Muscle layer of colon (tissue), 2 donors: ENCODE results near the gene ERCC6L2.

ENCODE experiments used
- H3K27ac ChIP-seq: one replicate; pipeline ENCODE4 v1.7.0; 2013; ENCODE audit warnings: low read depth, mild to moderate bottlenecking, low read length, moderate library complexity
- H3K27me3 ChIP-seq, 2 donors: one replicate each; pipeline ENCODE4 v1.7.0; 2013; ENCODE audit warnings: low read length in 2 of 2, mild to moderate bottlenecking in 2 of 2; ENCODE audit not compliant: insufficient read depth in 2 of 2, control insufficient read depth in 1 of 2
- H3K36me3 ChIP-seq: one replicate; pipeline ENCODE4 v1.7.0; 2013; ENCODE audit warnings: mild to moderate bottlenecking, low read length; ENCODE audit not compliant: insufficient read depth
- H3K4me1 ChIP-seq: one replicate; pipeline ENCODE4 v1.7.0; 2013; ENCODE audit warnings: mild to moderate bottlenecking, low read length; ENCODE audit not compliant: insufficient read depth
- H3K4me3 ChIP-seq, 2 donors: one replicate each; pipeline ENCODE4 v1.7.0; 2013; ENCODE audit warnings: low read length in 2 of 2, low read depth in 1 of 2, mild to moderate bottlenecking in 1 of 2, moderate library complexity in 1 of 2
- H3K9ac ChIP-seq: one replicate; pipeline ENCODE4 v1.7.0; 2013; ENCODE audit warnings: low read length
- H3K9me3 ChIP-seq: one replicate; pipeline ENCODE4 v1.7.0; 2013; ENCODE audit warnings: mild to moderate bottlenecking, low read length
- donor health status: abdominal sarcoma.
- donor health status: Adenocarcinoma of cecum.

Gene ERCC6L2

DNA sequence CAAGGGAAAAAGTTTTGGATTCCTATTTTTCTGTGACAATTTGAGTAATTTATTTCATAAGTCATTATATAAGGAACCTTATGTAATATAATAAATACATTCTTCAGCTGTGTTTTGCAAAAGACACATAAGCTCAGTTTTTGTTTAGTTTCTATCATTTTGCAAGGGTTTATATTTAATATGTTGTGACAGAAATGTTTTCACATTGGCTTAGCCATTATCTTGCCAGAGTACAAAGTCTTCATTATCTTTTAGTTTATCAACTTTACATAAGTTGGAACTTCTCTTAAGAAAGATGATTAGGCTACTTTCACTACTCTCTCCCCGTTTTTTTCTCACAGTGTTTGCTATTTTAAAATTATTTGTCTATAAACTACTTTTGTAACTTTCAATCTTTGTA is 54.8 kb downstream of the ERCC6L2 start:
- no peak overlapping the region for H3K9ac ChIP-seq
- no peaks in the 10 kb centered on the region for H3K9me3 ChIP-seq
- no peaks in the 10 kb centered on the region for H3K27me3 ChIP-seq
- H3K4me3 ChIP-seq = no peak overlapping the region
- H3K4me1 ChIP-seq = no peaks in the 10 kb centered on the region
- H3K36me3 ChIP-seq = peaks cover 38% of the 10 kb centered on the region
- no peak overlapping the region for H3K27ac ChIP-seq

DNA sequence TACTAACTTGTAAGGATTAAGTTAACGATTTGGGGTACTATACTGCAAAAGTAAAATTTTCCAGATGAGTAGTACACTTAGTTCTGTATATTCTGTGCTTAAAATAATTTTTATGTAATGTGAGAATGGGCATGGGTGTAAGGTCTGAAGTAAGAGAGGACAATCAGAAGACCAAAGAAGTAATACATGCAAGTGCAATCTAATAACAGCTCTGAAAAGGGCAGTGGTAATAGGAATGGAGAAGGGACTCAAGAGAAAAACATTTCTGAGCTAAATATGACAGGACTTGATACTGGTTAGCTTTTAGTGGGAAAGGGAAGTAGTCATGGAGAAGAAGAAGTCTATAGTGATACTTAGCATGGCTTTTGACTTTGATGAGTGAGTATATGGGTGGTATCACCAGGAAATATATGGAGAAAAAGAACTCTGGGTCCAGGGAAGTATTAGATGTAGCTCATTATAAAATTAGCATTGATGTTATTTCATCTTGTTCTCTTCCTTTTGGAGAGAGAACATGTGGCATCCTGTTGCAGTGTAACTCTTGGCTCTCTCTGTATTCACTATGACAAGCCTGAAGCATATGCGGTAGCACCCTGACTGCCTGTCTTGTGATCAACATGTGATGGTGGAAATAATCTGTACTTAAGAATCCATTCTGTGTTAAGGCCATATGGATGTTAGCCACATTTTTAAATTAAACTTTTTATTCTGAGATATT is 60.5 kb downstream of the ERCC6L2 start:
- Histone ChIP-seq H3K27me3 (no peaks in the 10 kb centered on the region), H3K36me3 (peaks cover 27% of the 10 kb centered on the region), H3K4me3 (no peak overlapping the region), H3K27ac (no peak overlapping the region), H3K4me1 (no peaks in the 10 kb centered on the region), H3K9me3 (no peaks in the 10 kb centered on the region), H3K9ac (no peak overlapping the region)

DNA sequence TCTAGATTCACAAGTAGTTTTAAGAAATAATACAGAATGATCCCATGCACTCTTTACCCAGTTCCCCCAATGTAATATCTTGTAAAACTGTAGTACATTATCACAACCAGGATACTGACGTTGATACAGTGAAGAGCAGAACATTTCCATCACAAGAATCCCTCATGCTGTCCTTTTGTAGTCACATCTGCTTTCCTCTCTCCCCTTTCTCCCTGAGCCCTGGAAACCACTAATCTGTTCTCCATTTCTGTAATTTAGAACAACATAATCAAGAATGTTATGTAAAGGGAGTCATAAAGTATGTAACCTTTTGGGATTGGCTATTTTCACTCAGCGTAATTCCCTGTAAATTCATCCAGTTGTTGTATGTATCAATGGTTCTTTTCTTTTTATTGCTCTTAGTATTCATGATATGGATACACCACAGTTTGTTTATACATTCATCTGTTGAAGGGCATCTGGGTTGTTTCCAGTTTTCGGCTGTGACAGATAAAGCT is 61.1 kb downstream of the ERCC6L2 start:
- no peak overlapping the region for H3K27ac ChIP-seq
- H3K9ac ChIP-seq = no peak overlapping the region
- H3K36me3 ChIP-seq = peaks cover 32% of the 10 kb centered on the region
- H3K27me3 ChIP-seq = no peaks in the 10 kb centered on the region
- no peak overlapping the region for H3K4me3 ChIP-seq
- H3K4me1 ChIP-seq = no peaks in the 10 kb centered on the region
- H3K9me3 ChIP-seq = no peaks in the 10 kb centered on the region

DNA sequence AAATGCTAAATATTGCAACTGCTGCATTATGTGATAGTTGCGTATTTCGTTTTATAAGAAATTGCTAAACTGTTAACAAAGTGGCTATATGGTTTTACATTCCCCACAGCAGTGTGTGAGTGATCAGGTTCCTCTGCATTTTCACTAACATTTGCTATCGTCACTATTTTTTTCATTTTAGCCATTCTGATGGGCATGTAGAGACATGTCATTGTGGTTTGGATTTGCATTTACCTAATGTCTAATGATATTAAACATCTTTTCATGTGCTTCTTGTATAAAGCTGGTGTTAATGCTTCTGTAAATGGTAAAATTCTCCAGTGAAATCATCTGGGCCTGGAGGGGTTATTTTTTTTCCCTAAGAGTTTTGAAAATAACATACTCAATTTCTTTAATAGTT is 61.6 kb downstream of the ERCC6L2 start:
- H3K9me3 ChIP-seq = no peaks in the 10 kb centered on the region
- no peak overlapping the region for H3K4me3 ChIP-seq
- no peaks in the 10 kb centered on the region for H3K4me1 ChIP-seq
- no peaks in the 10 kb centered on the region for H3K27me3 ChIP-seq
- H3K27ac ChIP-seq = no peak overlapping the region
- H3K9ac ChIP-seq = no peak overlapping the region
- peaks cover 35% of the 10 kb centered on the region for H3K36me3 ChIP-seq

DNA sequence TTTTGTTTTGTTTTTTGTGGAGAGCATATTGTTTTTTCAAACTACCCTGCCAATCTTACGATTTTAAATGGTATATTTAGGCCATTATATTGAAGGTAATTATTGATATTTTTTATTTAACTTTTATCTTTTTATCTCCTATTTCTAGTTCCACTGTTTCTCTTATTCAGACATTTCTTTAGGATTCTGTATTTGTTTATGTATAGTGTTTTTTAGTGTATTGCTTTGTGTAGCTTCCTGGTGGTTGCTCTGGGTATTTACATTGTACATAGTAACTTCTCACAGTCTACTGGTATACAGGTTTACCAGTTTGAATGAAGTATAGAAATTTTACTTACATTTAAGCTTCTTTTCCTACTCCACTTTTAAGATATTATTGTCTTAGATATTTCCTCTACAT is 63.2 kb downstream of the ERCC6L2 start:
- H3K9ac ChIP-seq = no peak overlapping the region
- H3K4me3 ChIP-seq = no peak overlapping the region
- H3K9me3 ChIP-seq = no peaks in the 10 kb centered on the region
- H3K27ac ChIP-seq = no peak overlapping the region
- no peaks in the 10 kb centered on the region for H3K27me3 ChIP-seq
- no peaks in the 10 kb centered on the region for H3K4me1 ChIP-seq
- H3K36me3 ChIP-seq = peaks cover 30% of the 10 kb centered on the region

DNA sequence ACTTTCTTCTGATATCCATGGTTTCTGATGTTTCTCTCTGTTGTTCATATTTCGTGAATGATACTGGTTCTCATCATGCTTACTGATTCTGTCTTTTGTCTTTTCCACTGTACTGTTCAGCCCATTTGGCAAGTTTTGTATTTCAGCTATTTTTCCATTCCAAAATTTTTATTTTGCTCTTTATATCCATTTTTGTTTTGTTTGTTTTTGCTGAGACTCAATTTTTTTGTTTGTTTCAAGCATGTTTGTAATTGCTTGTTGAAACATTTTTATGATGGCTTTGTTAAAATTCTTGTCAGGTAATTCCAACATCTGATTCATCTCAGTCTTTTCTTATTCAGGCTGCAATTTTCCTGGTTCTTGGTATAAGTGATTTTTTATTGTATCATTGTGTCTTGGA is 64.0 kb downstream of the ERCC6L2 start:
- Histone ChIP-seq H3K9ac (no peak overlapping the region), H3K4me1 (no peaks in the 10 kb centered on the region), H3K27me3 (no peaks in the 10 kb centered on the region), H3K27ac (no peak overlapping the region), H3K4me3 (no peak overlapping the region), H3K36me3 (peaks cover 32% of the 10 kb centered on the region), H3K9me3 (no peaks in the 10 kb centered on the region)

DNA sequence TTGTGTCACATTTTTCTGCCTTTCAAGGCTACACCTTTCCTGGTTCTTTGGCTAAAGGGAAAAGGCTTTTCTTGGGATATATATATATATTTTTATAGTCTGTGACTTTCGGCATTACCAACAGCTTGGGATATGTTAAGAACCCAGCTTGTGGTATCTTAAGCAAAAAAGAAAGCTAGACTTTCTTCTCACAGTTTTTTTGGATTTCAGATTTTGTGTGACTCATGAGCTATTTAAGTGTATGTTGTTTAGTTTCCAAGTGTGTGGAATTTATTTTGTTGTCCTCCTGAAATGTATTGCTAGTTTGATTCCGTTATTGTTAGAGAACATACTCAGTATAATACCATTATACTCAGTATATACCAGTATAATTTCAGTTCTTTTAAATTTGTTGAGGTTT is 64.8 kb downstream of the ERCC6L2 start:
- Histone ChIP-seq H3K36me3 (peaks cover 32% of the 10 kb centered on the region), H3K4me1 (no peaks in the 10 kb centered on the region), H3K9me3 (no peaks in the 10 kb centered on the region), H3K9ac (no peak overlapping the region), H3K27ac (no peak overlapping the region), H3K4me3 (no peak overlapping the region), H3K27me3 (no peaks in the 10 kb centered on the region)

DNA sequence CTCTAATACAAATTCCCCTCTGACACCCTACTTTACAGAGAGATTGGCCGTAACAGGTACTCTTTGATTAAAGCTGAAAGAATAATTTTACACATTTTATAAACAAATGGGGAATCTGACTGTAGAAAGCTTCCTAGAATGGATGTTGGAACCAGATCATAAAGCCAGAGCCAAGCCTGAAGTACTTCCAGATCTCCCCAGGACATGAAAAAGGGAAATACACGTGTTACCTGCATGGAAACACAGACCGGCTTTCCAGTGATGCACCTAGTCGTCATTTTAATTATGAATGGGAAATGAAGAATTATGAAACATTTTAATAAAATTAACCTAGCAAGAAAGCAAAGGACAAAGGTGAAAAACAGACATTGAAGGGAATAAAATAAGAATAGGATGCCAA is 66.5 kb downstream of the ERCC6L2 start:
- Histone ChIP-seq H3K4me3 (no peak overlapping the region), H3K4me1 (no peaks in the 10 kb centered on the region), H3K27me3 (no peaks in the 10 kb centered on the region), H3K9ac (no peak overlapping the region), H3K9me3 (no peaks in the 10 kb centered on the region), H3K36me3 (peaks cover 32% of the 10 kb centered on the region), H3K27ac (no peak overlapping the region)

DNA sequence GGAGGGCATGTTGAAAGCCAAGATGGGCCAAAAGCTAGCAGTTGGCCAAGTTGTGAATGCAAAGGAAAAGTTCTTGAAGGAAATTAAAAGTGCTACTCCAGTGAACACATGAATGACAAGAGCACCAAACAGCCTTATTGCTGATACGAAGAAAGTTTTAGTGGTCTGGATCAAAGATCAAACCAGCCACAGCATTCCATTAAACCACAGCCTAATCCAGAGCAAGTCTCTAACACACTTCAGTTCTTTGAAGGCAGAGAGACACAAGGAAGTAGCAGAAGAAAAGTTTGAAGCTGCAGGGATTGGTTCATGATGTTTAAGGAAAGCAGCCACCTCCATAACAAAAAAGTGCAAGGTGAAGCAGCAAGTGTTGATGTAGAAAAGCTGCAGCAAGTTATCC is 71.6 kb downstream of the ERCC6L2 start:
- H3K9me3 ChIP-seq = no peaks in the 10 kb centered on the region
- H3K4me3 ChIP-seq = no peak overlapping the region
- no peaks in the 10 kb centered on the region for H3K27me3 ChIP-seq
- peaks cover 23% of the 10 kb centered on the region for H3K36me3 ChIP-seq
- no peaks in the 10 kb centered on the region for H3K4me1 ChIP-seq
- no peak overlapping the region for H3K9ac ChIP-seq
- H3K27ac ChIP-seq = no peak overlapping the region

DNA sequence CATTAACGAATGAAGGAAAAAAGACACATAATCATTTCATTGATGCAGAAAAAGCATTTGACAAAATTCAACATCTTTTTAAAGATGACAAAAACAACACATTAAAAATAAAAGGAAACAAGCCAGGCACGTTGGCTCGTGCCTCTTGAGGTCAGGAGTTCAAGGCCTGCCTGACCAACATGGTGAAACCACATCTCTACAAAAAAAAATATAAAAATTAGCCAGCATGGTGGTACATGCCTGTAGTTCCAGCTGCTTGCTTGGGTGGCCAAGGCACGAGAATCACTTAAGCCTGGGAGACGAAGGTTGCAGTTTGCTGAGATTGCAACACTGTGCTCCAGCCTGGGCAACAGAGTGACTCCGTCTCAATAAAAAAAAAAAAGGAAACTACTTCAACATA is 77.0 kb downstream of the ERCC6L2 start:
- Histone ChIP-seq H3K4me1 (no peaks in the 10 kb centered on the region), H3K27me3 (no peaks in the 10 kb centered on the region), H3K4me3 (no peak overlapping the region), H3K9ac (no peak overlapping the region), H3K27ac (no peak overlapping the region), H3K36me3 (peaks cover 15% of the 10 kb centered on the region), H3K9me3 (no peaks in the 10 kb centered on the region)

DNA sequence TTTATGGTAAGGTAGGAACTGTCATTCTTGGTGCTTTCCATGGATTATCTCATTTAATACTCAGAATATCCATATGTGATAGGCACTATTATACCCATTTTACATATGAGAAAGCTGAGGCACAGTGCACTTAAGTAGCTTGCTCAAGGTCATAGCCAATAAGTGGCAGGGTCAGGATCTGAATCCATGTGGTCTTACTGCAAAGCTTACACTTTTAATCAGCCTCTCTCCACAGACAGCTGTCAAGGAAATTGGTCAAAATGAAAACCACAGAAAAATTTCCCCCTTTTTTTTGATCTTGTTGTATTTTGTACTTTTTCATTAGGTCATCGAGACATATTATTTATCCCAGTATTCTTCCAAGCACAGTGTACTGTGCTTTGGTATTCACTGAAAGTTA is 78.5 kb downstream of the ERCC6L2 start:
- Histone ChIP-seq H3K27me3 (no peaks in the 10 kb centered on the region), H3K9me3 (no peaks in the 10 kb centered on the region), H3K9ac (no peak overlapping the region), H3K4me3 (no peak overlapping the region), H3K4me1 (no peaks in the 10 kb centered on the region), H3K27ac (no peak overlapping the region), H3K36me3 (peaks cover 11% of the 10 kb centered on the region)

DNA sequence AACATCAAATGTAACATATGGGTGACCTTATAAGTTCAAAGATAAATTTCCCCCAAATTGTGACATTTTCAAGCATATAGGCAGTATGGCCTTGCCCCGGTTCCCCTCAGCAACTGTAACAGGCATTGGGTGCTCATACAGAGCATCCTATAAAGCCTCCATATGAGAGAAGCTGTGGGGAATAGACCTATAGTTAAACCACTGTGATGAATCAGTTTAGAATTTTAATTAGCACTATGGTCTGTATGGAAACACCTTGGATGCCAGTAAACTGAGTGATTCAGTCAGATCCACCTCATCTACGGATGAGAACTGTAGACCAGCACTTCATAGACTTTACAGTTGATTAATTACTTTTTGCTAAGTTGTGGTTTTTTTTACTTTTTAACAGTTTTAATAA is 79.4 kb downstream of the ERCC6L2 start:
- Histone ChIP-seq H3K9ac (no peak overlapping the region), H3K27me3 (no peaks in the 10 kb centered on the region)

More for the DNA sequence above, 79.4 kb downstream of the ERCC6L2 start:
- Histone ChIP-seq H3K4me3 (no peak overlapping the region), H3K27ac (no peak overlapping the region), H3K9me3 (no peaks in the 10 kb centered on the region), H3K4me1 (no peaks in the 10 kb centered on the region), H3K36me3 (peaks cover 11% of the 10 kb centered on the region)
